Right atrium auricular region (tissue), 2 donors: Measurements from ENCODE around the gene OR10A6. TPM values are rescaled to one million over a fixed set of nuclear protein-coding genes. Genes with fewer than 3 reads are reported as not detected.

ENCODE experiments used
- DNase-seq: peaks from one replicate; pipeline ENCODE4 v3.0.0-alpha.2; 2019; ENCODE audit warnings: low spot score
- H3K27ac ChIP-seq, 2 donors: fragments of 200-600 bp; sonication (generic); 1 replicate in 1 of 2; 2 replicates in 1 of 2; pipeline ENCODE4 v1.5.1; 2016 to 2019
- H3K27me3 ChIP-seq, 2 donors: fragments of 200-600 bp; sonication (generic); one replicate each; pipeline versions ENCODE4 v1.5.1 to v1.6.0; 2017 to 2019
- H3K36me3 ChIP-seq: fragments of 200-600 bp; sonication (generic); one replicate; pipeline ENCODE4 v1.5.1; 2016
- H3K4me1 ChIP-seq, 2 donors: fragments of 200-600 bp; sonication (generic); one replicate each; pipeline versions ENCODE4 v1.5.1 to v1.6.0; 2017 to 2019
- H3K4me3 ChIP-seq, 2 donors: fragments of 200-600 bp; sonication (generic); 1 replicate in 1 of 2; 2 replicates in 1 of 2; pipeline ENCODE4 v1.5.1; 2017 to 2019; ENCODE audit warnings: mild to moderate bottlenecking in 1 of 2, moderate library complexity in 1 of 2
- H3K9me3 ChIP-seq, 2 donors: fragments of 200-600 bp; sonication (generic); one replicate each; pipeline ENCODE4 v1.5.1; 2019
- CTCF ChIP-seq, 2 donors: fragments of 200-600 bp; sonication (generic); IDR thresholded peaks; one replicate each; pipeline ENCODE4 v1.5.1; 2019; ENCODE audit warnings: antibody characterized with exemption in 2 of 2
- total RNA-seq, 2 donors: library from RNA; depleted of rRNA; stranded (reverse); fragments of >200 nt; gene quantifications; one replicate each; pipeline ENCODE4 v1.1.0, GENCODE V29; 2016

Gene OR10A6
- total RNA-seq, 2 donors from 2014 or later, result not detected

GRCh38 chr11:7969756-7970646 lies 38.9 kb upstream of the OR10A6 start:
- Histone ChIP-seq H3K4me3 (no peak overlapping the region), H3K9me3 (no peaks in the 10 kb centered on the region), H3K27me3 (no peaks in the 10 kb centered on the region), H3K4me1 (no peaks in the 10 kb centered on the region), H3K36me3 (no peaks in the 10 kb centered on the region), H3K27ac (no peak overlapping the region)
- no peak for TF ChIP-seq CTCF (IDR thresholded peaks at IDR 0.05)
- DNase-seq, result no peak

- Histone ChIP-seq H3K4me3 (no peak overlapping the region), H3K4me1 (no peaks in the 10 kb centered on the region)
Observed at GRCh38 chr11:7968686-7969085, 37.6 kb upstream of the OR10A6 start.

GRCh38 chr11:7967826-7968225 lies 36.8 kb upstream of the OR10A6 start:
- Histone ChIP-seq H3K27me3 (no peaks in the 10 kb centered on the region), H3K4me1 (no peaks in the 10 kb centered on the region), H3K27ac (no peak overlapping the region), H3K4me3 (no peak overlapping the region), H3K9me3 (no peaks in the 10 kb centered on the region), H3K36me3 (no peaks in the 10 kb centered on the region)
- no peak for DNase-seq
- no peak for TF ChIP-seq CTCF (IDR thresholded peaks at IDR 0.05)

More at GRCh38 chr11:7968686-7969085, 37.6 kb upstream of the OR10A6 start:
- no peaks in the 10 kb centered on the region for H3K27me3 ChIP-seq
- no peak for TF ChIP-seq CTCF (IDR thresholded peaks at IDR 0.05)
- H3K36me3 ChIP-seq, result no peaks in the 10 kb centered on the region
- no peaks in the 10 kb centered on the region for H3K9me3 ChIP-seq
- no peak overlapping the region for H3K27ac ChIP-seq
- no peak for DNase-seq

- H3K27me3 ChIP-seq, result no peaks in the 10 kb centered on the region
- TF ChIP-seq CTCF (IDR thresholded peaks at IDR 0.05), result no peak
- DNase-seq, result no peak
Observed at GRCh38 chr11:7967097-7967496, 36.0 kb upstream of the OR10A6 start.

DNA sequence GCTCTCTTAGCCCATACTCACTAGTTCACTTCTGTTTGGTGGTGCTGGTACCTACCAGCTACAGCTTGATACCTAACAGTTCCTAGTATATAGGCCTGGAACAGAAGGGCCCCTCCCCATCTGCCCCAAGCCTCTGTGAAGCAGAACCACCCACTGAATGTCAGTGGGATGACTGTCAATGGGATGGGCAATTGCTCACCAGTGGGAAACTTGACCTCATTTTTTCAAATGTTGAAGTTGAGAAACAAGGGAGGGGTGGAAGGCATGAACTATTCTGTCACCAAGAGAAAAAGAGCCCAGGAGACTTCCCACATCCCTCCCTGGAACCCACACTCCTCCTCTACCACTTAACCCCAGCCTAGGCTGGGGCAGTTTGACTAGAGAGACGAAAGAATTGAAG lies 34.3 kb upstream of the OR10A6 start, which contains the start of gene NLRP10:
Gene NLRP10, minus strand, starts transcription at position 62 of the 400 bp plus-strand sequence. CDS start 1,952 bp downstream, outside the sequence.
- Histone ChIP-seq H3K9me3 (no peaks in the 10 kb centered on the region), H3K27ac (no peak within 1 kb of the TSS)

More at GRCh38 chr11:7967097-7967496, 36.0 kb upstream of the OR10A6 start:
- no peaks in the 10 kb centered on the region for H3K36me3 ChIP-seq
- H3K4me3 ChIP-seq, result no peak overlapping the region
- H3K4me1 ChIP-seq, result no peaks in the 10 kb centered on the region
- no peaks in the 10 kb centered on the region for H3K9me3 ChIP-seq
- no peak overlapping the region for H3K27ac ChIP-seq

More for the DNA sequence above, 34.3 kb upstream of the OR10A6 start, which contains the start of gene NLRP10:
- no peak for TF ChIP-seq CTCF (IDR thresholded peaks at IDR 0.05)
- no peaks in the 10 kb centered on the region for H3K4me1 ChIP-seq
- no peak for DNase-seq
- H3K4me3 ChIP-seq, result no peak within 1 kb of the TSS
- no peaks in the 10 kb centered on the region for H3K36me3 ChIP-seq
- no peaks in the 10 kb centered on the region for H3K27me3 ChIP-seq
